OCI-LY3 (cell line): Measurements from ENCODE around the gene RHBDD1.

Source experiments
- EZH2phosphoT487 ChIP-seq: fragments of 200-600 bp; shearing (Covaris generic); IDR thresholded peaks from 2 replicates; pipeline ENCODE4 v1.6.1; 2018; ENCODE audit warnings: antibody characterized with exemption, mixed run types, low read depth
- TF ChIP-seq, protein P1 (sequence below): fragments of 200-600, 300-600 bp; sonication (generic); IDR thresholded peaks from 2 replicates; pipeline ENCODE4 v1.5.1; 2014; ENCODE audit warnings: antibody characterized with exemption, low read length, low read depth

DNA sequence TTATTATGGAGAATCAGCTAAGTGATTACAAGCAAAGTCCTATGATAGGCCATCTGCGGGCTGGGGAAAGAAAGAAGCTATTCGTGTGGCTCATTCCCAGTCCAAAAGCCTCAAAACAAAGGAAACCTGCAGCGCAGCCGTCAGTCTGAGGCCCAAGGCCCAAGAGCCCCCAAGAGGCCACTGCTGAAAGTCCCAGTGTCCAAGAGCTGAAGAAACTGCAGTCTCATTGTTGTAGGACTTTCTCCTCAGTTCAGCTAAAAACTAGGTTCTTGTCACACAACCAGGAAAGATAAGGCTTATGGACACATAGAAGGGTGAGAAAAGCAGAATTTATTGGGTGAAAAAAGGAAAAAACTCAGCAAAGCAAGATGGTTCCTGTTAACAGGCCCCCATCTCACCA, 143.2 kb downstream of the RHBDD1 start:
- TF ChIP-seq, protein P1, sequence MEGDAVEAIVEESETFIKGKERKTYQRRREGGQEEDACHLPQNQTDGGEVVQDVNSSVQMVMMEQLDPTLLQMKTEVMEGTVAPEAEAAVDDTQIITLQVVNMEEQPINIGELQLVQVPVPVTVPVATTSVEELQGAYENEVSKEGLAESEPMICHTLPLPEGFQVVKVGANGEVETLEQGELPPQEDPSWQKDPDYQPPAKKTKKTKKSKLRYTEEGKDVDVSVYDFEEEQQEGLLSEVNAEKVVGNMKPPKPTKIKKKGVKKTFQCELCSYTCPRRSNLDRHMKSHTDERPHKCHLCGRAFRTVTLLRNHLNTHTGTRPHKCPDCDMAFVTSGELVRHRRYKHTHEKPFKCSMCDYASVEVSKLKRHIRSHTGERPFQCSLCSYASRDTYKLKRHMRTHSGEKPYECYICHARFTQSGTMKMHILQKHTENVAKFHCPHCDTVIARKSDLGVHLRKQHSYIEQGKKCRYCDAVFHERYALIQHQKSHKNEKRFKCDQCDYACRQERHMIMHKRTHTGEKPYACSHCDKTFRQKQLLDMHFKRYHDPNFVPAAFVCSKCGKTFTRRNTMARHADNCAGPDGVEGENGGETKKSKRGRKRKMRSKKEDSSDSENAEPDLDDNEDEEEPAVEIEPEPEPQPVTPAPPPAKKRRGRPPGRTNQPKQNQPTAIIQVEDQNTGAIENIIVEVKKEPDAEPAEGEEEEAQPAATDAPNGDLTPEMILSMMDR, result no peak
- no peak for TF ChIP-seq EZH2phosphoT487
